Fibroblast of lung (primary cell): ENCODE data around the gene GALNT17. TPM values are rescaled to one million over a fixed set of nuclear protein-coding genes. Genes with fewer than 3 reads are reported as not detected.

Experiments used
- DNase-seq, 2 donors: peaks; one replicate each; pipeline versions ENCODE4 v3.0.0 to v3.0.0-alpha.2; 2010; ENCODE audit warnings: low read depth in 2 of 2
- H2AFZ ChIP-seq: 2 replicates; pipeline ENCODE4 v1.5.1; 2012; ENCODE audit warnings: low read length, control low read depth, inconsistent platforms
- H3K27ac ChIP-seq: 2 replicates; pipeline ENCODE4 v1.5.1; 2011; ENCODE audit warnings: low read length, control low read depth; ENCODE audit not compliant: insufficient read depth
- H3K27me3 ChIP-seq: 2 replicates; pipeline ENCODE4 v1.5.1; 2011; ENCODE audit warnings: mild to moderate bottlenecking, low read length; ENCODE audit not compliant: control insufficient read depth, insufficient read depth
- H3K36me3 ChIP-seq: 2 replicates; pipeline ENCODE4 v1.5.1; 2011; ENCODE audit warnings: low read length; ENCODE audit not compliant: control insufficient read depth, insufficient read depth
- H3K4me1 ChIP-seq: 2 replicates; pipeline ENCODE4 v1.5.1; 2011; ENCODE audit warnings: low read length; ENCODE audit not compliant: control insufficient read depth, insufficient read depth; ENCODE audit errors: extremely low read depth
- H3K4me2 ChIP-seq: 2 replicates; pipeline ENCODE4 v1.5.1; 2011; ENCODE audit warnings: low read length, control low read depth; ENCODE audit not compliant: insufficient read depth; ENCODE audit errors: extremely low read depth
- H3K4me3 ChIP-seq, 4 experiments: fragments of 200-600 bp in 1 of 4; sonication (generic) in 1 of 4; replicated peaks in 1 of 4; 2 replicates each; pipeline ENCODE4 v1.5.1; 2011 to 2016; ENCODE audit warnings: low read length in 4 of 4, low read depth in 3 of 4, mild to moderate bottlenecking in 3 of 4, control low read depth in 2 of 4, inconsistent platforms in 1 of 4, mixed read lengths in 1 of 4; ENCODE audit not compliant: insufficient read depth in 1 of 4; ENCODE audit errors: control extremely low read depth in 1 of 4
- H3K79me2 ChIP-seq: 2 replicates; pipeline ENCODE4 v1.5.1; 2012; ENCODE audit warnings: mild to moderate bottlenecking, low read length, inconsistent platforms; ENCODE audit not compliant: control insufficient read depth, insufficient read depth
- H3K9ac ChIP-seq: 2 replicates; pipeline ENCODE4 v1.5.1; 2011; ENCODE audit warnings: mild to moderate bottlenecking, low read length, control low read depth; ENCODE audit not compliant: insufficient read depth
- H3K9me3 ChIP-seq: 2 replicates; pipeline ENCODE4 v1.5.1; 2012; ENCODE audit warnings: low read depth, low read length; ENCODE audit not compliant: control insufficient read depth, insufficient read depth
- H4K20me1 ChIP-seq: 2 replicates; pipeline ENCODE4 v1.5.1; 2011; ENCODE audit warnings: low read length; ENCODE audit not compliant: control insufficient read depth, insufficient read depth; ENCODE audit errors: extremely low read depth
- CTCF ChIP-seq, 2 donors: IDR thresholded peaks in 1 of 2; conservative IDR thresholded peaks in 1 of 2; 1 replicate in 1 of 2; 2 replicates in 1 of 2; pipeline ENCODE4 v1.5.1; 2011 to 2012; ENCODE audit warnings: low read length in 2 of 2, control low read depth in 1 of 2, inconsistent platforms in 1 of 2, low read depth in 1 of 2, mild to moderate bottlenecking in 1 of 2
- EZH2 ChIP-seq: IDR thresholded peaks from 2 replicates; pipeline ENCODE4 v1.5.1; 2012; ENCODE audit warnings: low read length, control low read depth, mild to moderate bottlenecking; ENCODE audit errors: missing control alignments
- polyA plus RNA-seq, 2 donors: library from polyadenylated mRNA; depleted of rRNA in 1 of 2; stranded (reverse) in 1 of 2; unstranded in 1 of 2; fragments of >200 nt; gene quantifications; 2 replicates each; pipeline ENCODE4 v1.2.1, GENCODE V29; 2011 to 2012; ENCODE audit warnings: missing spikeins in 1 of 2
- total RNA-seq: library from RNA; depleted of rRNA; stranded (reverse); fragments of >200 nt; gene quantifications from 2 replicates; pipeline ENCODE4 v1.2.1, GENCODE V29; 2014

Gene GALNT17
- total and polyA plus RNA-seq, 2 donors (not counting 1 experiment from before 2014, with no cell fraction given) = under 0.01 TPM; not detected in 1

DNA sequence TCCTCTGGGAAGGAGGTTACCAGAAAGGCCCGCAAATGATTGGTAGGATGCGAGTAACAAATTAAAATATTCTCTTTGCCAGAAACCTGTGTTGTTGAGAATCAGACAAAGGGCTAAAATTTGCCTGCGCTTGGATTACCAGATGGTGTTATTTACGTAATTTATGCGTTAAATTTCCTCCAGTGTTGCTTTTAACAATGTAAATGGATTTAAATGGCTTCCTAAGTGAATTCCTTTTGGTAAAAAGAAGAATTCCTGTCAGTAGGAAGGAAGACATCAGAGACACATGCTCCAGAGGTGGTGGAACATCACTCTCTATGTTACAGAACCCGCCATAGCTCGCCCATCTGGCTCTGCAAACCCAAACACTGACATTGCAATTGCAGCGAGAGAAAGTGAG lies 520.6 kb downstream of the GALNT17 start:
- no peak for DNase-seq
- Histone ChIP-seq H3K79me2 (no peaks in the 10 kb centered on the region), H2AFZ (no peak overlapping the region), H3K4me1 (no peaks in the 10 kb centered on the region), H3K9me3 (no peaks in the 10 kb centered on the region), H3K36me3 (no peaks in the 10 kb centered on the region), H3K4me2 (no peak overlapping the region), H3K9ac (no peak overlapping the region), H4K20me1 (no peaks in the 10 kb centered on the region), H3K27me3 (no peaks in the 10 kb centered on the region), H3K27ac (no peak overlapping the region), H3K4me3 (no peak overlapping the region)
- TF ChIP-seq CTCF (conservative IDR thresholded peaks at IDR 0.05 in 1 of 2, IDR thresholded peaks at IDR 0.05 in 1 of 2; ENCODE audit: low read depth in 1 of 2, low read length in 2 of 2) (no peak), EZH2 (no peak)

DNA sequence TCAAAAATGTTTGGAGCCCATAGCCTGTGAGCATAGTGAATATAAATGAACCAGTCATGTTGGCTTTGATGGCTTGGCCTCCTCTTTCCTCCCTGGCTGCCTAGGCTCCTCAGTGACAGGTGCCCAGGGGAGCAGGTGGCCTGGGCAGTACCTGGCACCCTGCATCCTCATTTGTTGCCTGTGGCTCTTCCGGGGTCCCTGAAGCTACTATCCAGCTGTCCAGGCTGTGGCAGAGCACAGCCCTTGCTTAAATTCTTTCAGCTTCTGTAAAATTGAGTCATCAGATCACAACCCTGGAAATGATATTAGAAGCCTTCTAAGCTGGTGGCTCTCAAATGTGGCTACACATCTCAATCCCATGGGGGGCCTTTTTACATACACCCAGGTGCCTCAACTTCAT lies 525.4 kb downstream of the GALNT17 start:
- no peak overlapping the region for H2AFZ ChIP-seq
- no peaks in the 10 kb centered on the region for H4K20me1 ChIP-seq
- no peaks in the 10 kb centered on the region for H3K9me3 ChIP-seq
- H3K79me2 ChIP-seq = no peaks in the 10 kb centered on the region
- H3K27ac ChIP-seq = no peak overlapping the region
- no peak overlapping the region for H3K4me2 ChIP-seq
- H3K27me3 ChIP-seq = no peaks in the 10 kb centered on the region
- no peaks in the 10 kb centered on the region for H3K36me3 ChIP-seq
- no peaks in the 10 kb centered on the region for H3K4me1 ChIP-seq
- no peak overlapping the region for H3K9ac ChIP-seq
- no peak for DNase-seq
- no peak for TF ChIP-seq CTCF (conservative IDR thresholded peaks at IDR 0.05 in 1 of 2, IDR thresholded peaks at IDR 0.05 in 1 of 2; ENCODE audit: low read depth in 1 of 2, low read length in 2 of 2)
- H3K4me3 ChIP-seq = no peak overlapping the region

DNA sequence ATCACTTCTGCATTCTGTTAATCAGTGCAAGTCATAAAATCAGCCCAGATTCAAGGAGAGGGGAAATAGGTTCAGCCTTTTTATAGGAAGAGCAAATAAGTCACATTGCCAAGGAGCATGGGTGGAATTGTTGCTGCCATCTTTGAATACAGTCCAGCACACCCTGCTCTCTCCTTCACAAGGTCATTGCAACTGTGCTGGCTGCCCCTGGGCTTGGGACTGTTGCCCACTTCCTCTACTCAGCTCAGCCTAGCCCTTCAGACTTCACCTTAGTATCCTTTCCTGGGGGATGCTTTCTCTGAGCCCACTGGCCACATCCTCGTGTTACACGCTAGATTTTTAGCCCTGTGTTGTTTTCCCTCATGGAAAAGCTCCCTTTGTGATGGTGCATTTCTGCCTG lies 527.7 kb downstream of the GALNT17 start:
- no peaks in the 10 kb centered on the region for H3K4me1 ChIP-seq
- no peak overlapping the region for H3K27ac ChIP-seq
- no peaks in the 10 kb centered on the region for H3K27me3 ChIP-seq
- no peak for DNase-seq
- no peaks in the 10 kb centered on the region for H3K36me3 ChIP-seq
- no peak overlapping the region for H3K4me2 ChIP-seq
- no peaks in the 10 kb centered on the region for H3K9me3 ChIP-seq
- H2AFZ ChIP-seq = no peak overlapping the region
- no peak overlapping the region for H3K4me3 ChIP-seq
- H3K79me2 ChIP-seq = no peaks in the 10 kb centered on the region
- H3K9ac ChIP-seq = no peak overlapping the region
- TF ChIP-seq CTCF (conservative IDR thresholded peaks at IDR 0.05 in 1 of 2, IDR thresholded peaks at IDR 0.05 in 1 of 2; ENCODE audit: low read depth in 1 of 2, low read length in 2 of 2) = no peak
- TF ChIP-seq EZH2 = no peak
- no peaks in the 10 kb centered on the region for H4K20me1 ChIP-seq
